ENCODE measurements around the gene NEK10. TPM values are rescaled to one million over a fixed set of nuclear protein-coding genes. Genes with fewer than 3 reads are reported as not detected.

Gene NEK10
- total RNA-seq, 1 donor from 2014 or later = 4.2 TPM

DNA sequence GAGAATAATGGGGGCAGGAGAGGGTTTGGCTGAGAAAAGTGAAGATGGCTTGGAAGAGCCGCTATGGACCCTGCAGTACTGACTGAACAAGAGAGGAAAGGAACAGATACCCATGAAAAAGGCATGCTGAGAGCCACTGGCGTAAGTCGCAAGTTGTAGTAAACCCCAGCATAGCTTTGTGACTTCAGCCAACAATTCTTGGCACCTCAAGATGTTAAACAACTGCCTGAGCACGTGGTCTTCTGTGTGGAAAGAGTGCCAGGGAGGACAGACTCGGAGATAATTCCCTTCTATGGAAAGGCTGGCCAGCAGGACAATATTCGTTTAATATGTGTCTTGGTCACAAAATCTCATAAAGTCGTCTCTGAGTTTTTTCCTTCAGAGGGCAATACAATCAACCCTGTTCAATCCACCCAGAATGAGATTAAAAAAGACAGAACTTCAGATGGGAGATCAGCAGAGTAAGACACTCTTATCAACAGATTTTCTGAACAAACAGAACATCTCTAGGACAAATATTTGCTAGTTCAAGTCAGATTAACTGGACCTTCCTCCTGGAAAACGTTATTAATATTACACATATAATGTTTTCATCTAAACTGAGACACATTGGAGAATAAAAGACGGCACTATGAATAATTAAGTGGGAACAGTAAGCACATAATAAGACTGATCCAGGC, 49.2 kb downstream of the NEK10 start:
- Mint-ChIP-seq H3K4me3 (no peak overlapping the region), H3K36me3 (peaks cover 4% of the 10 kb centered on the region), H3K27me3 (peaks cover 3% of the 10 kb centered on the region), H3K9me3 (no peaks in the 10 kb centered on the region), H3K4me1 (ENCODE audit: unreplicated experiment) (no peaks in the 10 kb centered on the region), H3K27ac (no peak overlapping the region)
- TF ChIP-seq, protein P1, sequence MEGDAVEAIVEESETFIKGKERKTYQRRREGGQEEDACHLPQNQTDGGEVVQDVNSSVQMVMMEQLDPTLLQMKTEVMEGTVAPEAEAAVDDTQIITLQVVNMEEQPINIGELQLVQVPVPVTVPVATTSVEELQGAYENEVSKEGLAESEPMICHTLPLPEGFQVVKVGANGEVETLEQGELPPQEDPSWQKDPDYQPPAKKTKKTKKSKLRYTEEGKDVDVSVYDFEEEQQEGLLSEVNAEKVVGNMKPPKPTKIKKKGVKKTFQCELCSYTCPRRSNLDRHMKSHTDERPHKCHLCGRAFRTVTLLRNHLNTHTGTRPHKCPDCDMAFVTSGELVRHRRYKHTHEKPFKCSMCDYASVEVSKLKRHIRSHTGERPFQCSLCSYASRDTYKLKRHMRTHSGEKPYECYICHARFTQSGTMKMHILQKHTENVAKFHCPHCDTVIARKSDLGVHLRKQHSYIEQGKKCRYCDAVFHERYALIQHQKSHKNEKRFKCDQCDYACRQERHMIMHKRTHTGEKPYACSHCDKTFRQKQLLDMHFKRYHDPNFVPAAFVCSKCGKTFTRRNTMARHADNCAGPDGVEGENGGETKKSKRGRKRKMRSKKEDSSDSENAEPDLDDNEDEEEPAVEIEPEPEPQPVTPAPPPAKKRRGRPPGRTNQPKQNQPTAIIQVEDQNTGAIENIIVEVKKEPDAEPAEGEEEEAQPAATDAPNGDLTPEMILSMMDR (conservative IDR thresholded peaks at IDR 0.05) = no peak
- no peak for DNase-seq (ENCODE audit: extremely low spot score, unreplicated experiment)

DNA sequence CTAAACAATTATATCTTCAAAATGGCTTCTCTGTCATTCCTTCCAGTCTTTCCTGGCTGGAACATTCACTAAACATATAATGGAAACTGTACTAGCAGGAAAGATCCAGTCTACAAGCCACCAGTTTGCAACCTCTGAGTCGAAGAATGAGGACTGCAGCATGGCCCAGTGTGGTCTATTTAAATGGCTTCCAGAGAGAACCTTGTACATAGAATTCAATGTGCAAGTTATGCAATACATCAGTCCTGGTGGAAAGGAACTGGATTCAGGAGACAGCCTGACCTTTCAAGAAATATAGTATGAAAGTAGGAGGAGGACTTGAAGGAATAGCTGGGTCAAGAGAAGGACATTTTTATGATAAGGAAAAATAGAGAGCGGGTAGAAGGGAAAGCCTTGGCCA, 49.9 kb downstream of the NEK10 start:
- H3K27ac Mint-ChIP-seq = no peak overlapping the region
- H3K36me3 Mint-ChIP-seq = peaks cover 4% of the 10 kb centered on the region
- no peaks in the 10 kb centered on the region for H3K9me3 Mint-ChIP-seq
- TF ChIP-seq, protein P1 (conservative IDR thresholded peaks at IDR 0.05) = no peak
- peaks cover 3% of the 10 kb centered on the region for H3K27me3 Mint-ChIP-seq
- DNase-seq (ENCODE audit: extremely low spot score, unreplicated experiment) = no peak
- no peaks in the 10 kb centered on the region for H3K4me1 Mint-ChIP-seq (ENCODE audit: unreplicated experiment)
- no peak overlapping the region for H3K4me3 Mint-ChIP-seq

DNA sequence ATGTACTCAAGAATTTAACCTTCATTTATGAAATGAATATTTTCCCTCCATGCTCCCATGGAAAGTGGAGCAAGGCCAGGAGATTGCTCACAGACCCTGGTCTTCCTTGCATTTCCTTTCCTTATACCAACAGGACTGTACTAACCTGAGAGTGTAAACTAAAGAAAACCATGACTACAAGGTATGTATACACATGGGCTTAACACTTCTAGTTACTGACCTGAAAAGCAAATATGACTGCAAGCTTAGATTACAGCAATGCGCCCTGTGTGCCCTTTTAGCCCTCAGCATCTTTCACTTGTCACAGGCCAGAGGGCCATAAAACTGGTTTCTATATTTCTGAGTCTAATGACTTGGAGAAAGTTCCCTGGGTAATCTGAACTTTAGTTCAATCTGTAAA, 52.1 kb downstream of the NEK10 start:
- Mint-ChIP-seq H3K27me3 (peaks cover 3% of the 10 kb centered on the region), H3K4me3 (no peak overlapping the region), H3K9me3 (no peaks in the 10 kb centered on the region), H3K36me3 (peaks cover 4% of the 10 kb centered on the region), H3K27ac (no peak overlapping the region), H3K4me1 (ENCODE audit: unreplicated experiment) (peaks cover 2% of the 10 kb centered on the region)
- DNase-seq (ENCODE audit: extremely low spot score, unreplicated experiment) = no peak
- TF ChIP-seq, protein P1 (conservative IDR thresholded peaks at IDR 0.05) = no peak

DNA sequence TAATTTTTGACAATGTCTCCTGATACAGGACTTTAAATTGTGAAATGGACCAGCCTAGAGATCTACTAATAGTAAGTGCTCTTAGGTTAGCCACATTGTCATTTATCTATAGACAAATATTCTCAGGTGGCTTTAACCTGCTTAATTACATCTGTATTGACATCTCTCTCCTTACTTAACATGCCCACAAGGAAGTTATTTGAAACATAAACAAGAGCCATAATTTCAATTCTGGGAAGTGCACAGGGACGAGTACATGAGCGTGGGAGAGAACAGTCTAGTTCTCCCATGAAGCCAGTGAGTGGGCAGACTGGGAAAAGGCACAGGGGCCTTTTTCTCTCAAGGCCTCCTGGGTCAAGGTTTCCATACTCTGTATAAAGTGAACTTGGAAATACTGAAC, 54.2 kb downstream of the NEK10 start:
- Mint-ChIP-seq H3K27ac (no peak overlapping the region), H3K4me1 (ENCODE audit: unreplicated experiment) (peaks cover 9% of the 10 kb centered on the region), H3K9me3 (no peaks in the 10 kb centered on the region)

DNA sequence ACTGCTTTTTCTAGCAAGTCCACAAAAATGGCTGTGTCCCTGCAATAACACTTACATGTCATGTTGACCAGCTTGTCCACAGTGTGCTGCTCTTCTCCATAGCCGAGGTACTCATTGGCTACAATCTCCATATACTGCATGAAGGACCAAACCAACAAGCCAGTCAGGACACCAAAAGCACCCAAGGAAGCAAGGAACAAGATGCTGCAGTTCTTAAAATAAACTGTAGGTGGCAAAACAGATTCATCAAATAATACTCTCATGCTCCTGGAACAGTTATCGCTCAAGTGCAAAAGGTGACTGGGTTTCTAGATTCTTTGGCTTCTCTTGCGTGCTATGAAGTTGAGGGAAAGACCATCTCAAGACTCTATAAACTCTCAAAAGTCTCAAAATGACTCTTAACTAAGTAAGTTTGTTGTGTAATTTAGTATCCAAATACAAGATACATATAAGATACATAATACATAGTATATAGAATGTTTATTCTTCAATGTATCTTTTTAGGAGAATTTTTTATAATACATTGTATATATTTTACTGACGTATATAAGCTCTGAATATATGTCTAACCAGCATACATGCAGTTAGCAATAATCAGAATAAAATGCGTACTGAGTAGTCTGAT, 57.0 kb downstream of the NEK10 start:
- Mint-ChIP-seq H3K4me3 (no peak overlapping the region), H3K9me3 (no peaks in the 10 kb centered on the region), H3K4me1 (ENCODE audit: unreplicated experiment) (peaks cover 9% of the 10 kb centered on the region), H3K27ac (no peak overlapping the region), H3K36me3 (no peaks in the 10 kb centered on the region), H3K27me3 (no peaks in the 10 kb centered on the region)
- DNase-seq (ENCODE audit: extremely low spot score, unreplicated experiment) = no peak
- TF ChIP-seq, protein P1 (conservative IDR thresholded peaks at IDR 0.05) = peak; percentile 80

More for the DNA sequence above, 54.2 kb downstream of the NEK10 start:
- TF ChIP-seq, protein P1 (conservative IDR thresholded peaks at IDR 0.05) = no peak
- peaks cover 4% of the 10 kb centered on the region for H3K36me3 Mint-ChIP-seq
- DNase-seq (ENCODE audit: extremely low spot score, unreplicated experiment) = no peak
- H3K27me3 Mint-ChIP-seq = peaks cover 3% of the 10 kb centered on the region
- H3K4me3 Mint-ChIP-seq = no peak overlapping the region

Data from type B pancreatic cell (in vitro differentiated cells).